HL-60/S4 treated with phorbol 12-myristate 13-acetate at 8.2 ng/mL for 4 days and 3 days (cell line): ENCODE results near the gene LMNA.
"Not testable (repeated sequence)": the region's sequence is repeated elsewhere in the genome, so short reads cannot be mapped to it uniquely, and the experiment has no call there.

Experiments used
- in situ Hi-C: fragments of 300-500 bp; cut with MboI; formaldehyde crosslinking; loops from 2 replicates; pipeline ENCODE4 v1.15.0; 2022; ENCODE audit warnings: low sequenced_read_pairs

LMNA gene

DNA sequence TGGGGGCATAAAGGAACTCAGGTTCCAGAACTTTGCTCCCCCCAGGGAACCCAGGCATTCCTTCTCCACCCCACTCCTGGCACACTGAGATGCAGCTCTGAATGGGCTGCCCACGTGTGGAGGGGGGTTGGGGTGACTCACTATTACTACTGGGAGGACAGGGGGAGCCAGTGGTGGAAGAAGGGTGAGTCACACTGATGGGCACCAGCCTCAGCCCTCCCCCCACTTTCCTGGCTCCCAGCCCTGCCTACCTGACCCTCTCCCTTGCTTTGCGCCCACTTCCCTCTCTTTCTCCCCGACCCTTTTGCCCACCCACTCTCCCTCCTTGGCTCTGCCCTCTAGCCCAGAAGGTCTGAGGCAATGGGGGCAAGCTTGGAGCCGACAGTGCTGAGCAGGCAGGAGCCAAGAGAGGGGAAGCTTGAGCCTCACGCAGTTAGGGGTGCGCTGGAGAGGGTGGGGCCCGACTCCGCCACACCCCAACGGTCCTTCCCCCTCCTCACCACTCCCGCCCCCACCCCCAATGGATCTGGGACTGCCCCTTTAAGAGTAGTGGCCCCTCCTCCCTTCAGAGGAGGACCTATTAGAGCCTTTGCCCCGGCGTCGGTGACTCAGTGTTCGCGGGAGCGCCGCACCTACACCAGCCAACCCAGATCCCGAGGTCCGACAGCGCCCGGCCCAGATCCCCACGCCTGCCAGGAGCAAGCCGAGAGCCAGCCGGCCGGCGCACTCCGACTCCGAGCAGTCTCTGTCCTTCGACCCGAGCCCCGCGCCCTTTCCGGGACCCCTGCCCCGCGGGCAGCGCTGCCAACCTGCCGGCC, at the start of gene LMNA:
LMNA (plus strand) TSS at position 611 of the 818 bp plus-strand sequence. CDS start 208 bp downstream, outside the sequence.
- in situ Hi-C loops = no loop called here

DNA sequence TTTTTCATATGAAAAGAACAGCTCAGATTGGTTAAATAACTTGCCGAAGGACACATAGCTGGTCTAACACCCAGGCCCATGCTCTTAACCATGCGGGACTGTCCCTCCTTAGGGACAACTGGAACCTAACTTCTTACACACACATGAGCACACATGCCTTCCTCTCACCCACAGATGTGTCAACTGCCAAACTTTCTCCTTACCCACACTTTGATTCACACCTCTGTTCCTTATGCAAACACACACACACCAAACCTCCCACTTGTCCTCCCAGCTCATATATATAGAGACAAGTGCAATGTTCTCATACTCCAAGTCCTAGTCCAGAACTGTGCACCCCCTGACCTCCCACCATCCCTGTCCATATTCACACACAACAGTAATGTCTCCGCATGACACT, 49.3 kb upstream of the LMNA start:
- in situ Hi-C loops = no loop called here

DNA sequence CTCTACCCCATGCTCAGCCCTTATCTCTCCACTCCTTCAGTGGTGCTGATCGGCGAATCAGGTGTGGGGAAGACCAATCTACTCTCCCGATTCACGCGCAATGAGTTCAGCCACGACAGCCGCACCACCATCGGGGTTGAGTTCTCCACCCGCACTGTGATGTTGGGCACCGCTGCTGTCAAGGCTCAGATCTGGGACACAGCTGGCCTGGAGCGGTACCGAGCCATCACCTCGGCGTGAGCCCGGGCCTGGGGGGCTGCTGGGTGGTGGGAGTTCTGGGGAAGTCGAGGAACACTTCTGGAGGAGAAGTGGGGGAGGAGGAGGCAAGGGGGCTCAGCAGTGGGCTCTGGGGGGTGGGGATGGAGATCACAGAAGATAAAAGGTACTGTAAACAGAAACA, 48.6 kb upstream of the LMNA start:
- in situ Hi-C loops = no loop called here

DNA sequence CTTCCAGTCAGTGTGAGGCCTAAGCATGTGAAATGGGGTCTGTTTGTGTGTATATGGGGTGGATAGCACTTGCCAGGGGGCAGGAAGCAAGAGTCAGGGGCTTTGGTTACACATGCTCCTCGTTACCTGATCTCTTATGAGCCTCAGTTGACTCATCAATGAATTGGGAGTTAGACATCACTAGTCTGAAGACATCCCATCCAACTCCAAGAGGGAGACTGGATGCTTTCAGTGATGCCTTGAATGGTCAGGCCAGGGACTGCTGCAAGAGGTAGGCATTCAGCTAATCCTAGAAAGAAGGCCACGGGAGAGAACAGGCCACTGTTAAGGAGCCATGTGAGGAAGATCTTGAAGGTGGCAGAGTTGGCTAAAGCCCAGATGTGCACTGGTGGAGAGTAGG, 47.2 kb upstream of the LMNA start:
- in situ Hi-C loops = no loop called here

DNA sequence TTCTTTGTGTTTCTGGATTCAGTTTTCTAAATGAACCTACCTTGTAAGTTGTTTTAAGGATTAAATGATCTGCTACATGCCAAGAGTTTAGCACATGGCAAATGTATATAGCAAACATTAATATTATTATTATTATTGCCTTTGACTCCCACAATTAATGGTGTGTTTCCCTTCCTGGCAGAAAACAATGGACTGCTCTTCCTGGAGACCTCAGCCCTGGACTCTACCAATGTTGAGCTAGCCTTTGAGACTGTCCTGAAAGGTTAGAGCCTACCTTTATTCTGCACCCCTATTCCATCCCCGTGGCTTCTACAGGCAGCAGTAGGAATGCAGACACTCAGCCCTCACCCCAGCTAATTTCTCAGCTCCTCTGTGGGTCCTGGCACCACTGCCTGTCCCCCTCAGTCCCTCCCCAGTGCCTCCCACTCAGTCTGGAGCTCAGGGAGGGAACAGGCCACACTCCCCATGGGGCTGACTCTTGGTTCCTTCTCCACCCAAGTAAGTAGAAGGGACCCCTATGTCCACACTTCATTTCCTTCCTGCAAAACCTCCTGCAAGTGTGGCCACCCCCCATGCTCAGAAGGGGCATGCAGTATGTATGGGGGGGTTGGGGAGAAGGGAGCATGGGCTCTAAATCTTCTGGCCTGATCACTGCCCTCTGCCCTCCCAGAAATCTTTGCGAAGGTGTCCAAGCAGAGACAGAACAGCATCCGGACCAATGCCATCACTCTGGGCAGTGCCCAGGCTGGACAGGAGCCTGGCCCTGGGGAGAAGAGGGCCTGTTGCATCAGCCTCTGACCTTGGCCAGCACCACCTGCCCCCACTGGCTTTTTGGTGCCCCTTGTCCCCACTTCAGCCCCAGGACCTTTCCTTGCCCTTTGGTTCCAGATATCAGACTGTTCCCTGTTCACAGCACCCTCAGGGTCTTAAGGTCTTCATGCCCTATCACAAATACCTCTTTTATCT, 44.7 kb upstream of the LMNA start:
- in situ Hi-C loops = no loop called here

DNA sequence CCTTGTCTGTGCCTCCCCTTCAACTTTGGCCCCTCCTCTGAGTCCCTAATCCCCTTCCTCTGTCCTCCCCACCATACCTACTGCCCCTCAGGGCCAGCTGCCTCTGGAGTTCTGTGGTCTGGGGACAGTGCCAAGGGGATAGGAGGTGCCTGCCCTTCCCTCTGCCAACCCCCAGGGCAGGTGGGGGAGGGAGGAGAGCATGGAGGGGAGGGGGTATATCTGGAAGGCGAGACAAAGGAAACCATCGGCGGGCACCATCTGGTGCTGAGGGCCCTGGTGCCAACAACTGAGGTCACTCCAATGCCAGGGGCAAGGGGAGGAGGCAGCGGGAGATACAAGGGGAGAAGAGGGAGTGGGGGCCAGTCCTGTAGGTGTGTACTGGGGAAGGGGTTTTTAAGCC, 44.0 kb upstream of the LMNA start:
- in situ Hi-C loops = no loop called here

DNA sequence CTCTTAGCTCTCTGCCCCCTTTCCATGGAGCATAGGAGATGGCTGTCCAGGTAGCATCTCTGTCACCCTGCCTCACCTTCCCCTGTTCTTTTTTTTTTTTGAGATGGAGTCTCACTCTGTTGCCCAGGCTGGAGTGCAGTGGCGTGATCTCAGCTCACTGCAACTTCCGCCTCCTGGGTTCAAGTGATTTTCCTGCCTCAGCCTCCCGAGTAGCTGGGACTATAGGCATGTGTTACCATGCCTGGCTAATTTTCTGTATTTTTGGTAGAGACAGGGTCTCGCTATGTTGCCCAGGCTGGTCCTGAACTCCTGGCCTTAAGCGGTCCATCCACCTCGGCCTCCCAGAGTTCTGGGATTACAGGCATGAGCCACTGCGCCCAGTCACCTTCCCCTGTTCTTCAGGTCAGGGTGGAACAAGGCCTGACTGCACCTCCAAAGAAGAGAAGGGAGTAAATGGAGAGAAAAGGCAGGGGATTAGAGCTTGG, 43.1 kb upstream of the LMNA start:
- in situ Hi-C loops = not testable (repeated sequence)

DNA sequence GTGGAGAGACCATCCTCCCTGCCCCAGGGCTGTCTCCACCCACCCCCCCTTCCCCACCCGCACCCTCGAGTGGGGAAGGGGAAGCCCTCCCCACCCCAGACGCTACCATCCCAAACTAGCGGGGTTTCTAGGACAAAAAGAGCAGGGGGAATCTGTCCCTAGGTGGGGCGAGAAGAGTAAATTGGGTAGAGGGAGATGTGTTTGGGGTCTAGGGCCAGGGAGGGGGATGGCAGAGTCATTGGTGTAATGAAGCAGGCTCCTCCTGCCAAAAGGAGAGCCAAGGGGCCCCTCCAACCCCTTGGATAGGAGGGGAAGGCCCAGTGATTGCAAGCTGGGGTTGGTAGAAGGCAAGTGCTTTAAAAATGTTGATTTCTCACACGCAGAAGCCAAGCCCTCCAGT, 42.3 kb upstream of the LMNA start:
- in situ Hi-C loops = no loop called here

DNA sequence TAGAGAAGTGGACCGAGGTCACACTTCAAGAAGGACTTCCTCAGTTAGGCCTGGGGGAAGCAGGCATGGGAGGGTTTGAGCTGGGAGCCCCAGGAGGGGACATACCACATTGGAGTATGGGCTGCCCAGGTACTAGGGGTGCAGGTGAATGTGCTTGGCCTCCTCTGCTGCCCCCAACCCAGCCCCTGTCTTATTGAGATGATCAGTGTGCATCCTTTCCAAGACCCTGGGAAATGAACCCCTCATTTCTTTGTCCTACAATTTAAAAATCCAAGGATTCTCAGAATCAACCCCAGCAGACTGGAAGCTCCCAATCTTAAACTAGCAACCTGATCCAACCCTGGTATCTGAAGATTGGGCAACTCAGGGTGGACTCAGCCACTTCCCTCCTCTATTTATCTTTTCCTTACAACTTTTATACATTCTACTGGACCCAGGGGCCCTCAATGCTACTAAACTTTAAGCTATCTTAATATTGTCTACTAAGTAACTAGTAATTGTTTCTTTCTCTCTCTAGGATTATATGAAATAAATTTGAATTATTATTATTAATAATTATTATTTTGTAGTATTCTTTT, 41.3 kb upstream of the LMNA start:
- in situ Hi-C loops = no loop called here

DNA sequence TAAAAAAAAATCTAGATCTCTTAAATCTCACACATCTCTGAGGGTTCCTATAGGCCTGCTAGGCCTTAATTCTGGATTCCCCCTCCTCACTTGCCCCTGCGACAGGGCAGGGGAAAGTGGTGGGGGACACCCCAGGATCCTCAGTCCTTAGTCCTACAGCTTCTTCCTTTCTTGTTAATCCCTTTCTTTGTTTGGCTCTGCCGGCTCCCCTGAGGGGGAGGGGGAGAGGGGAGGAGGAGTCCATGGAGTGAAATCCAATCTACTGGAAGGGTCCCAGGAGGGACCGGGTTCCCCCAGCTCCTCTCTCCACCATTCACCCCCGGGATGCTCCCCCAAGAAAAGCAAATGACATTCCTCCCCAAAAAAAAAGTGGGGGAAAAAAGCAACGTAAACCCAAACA, 40.8 kb upstream of the LMNA start:
- in situ Hi-C loops = no loop called here

DNA sequence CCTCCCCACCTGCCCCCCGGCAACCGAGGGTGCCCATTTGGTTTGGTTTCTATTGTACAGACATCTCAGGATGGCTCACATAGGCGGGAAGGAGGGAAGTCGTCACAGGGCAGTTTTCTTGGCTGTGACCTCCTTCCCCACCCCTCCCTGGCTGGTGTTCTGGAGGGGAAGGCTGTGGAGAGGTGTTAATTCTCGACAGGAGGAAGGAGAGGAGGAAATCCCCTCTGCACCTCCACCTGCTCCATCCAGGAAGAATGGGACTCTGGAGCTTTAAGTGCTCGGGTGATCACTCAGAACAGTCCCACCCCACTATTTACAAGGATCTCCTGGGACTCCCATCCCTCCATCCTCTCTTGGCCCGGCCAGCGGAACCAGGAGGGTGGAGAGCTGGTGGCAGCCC, 39.9 kb upstream of the LMNA start:
- in situ Hi-C loops = no loop called here

DNA sequence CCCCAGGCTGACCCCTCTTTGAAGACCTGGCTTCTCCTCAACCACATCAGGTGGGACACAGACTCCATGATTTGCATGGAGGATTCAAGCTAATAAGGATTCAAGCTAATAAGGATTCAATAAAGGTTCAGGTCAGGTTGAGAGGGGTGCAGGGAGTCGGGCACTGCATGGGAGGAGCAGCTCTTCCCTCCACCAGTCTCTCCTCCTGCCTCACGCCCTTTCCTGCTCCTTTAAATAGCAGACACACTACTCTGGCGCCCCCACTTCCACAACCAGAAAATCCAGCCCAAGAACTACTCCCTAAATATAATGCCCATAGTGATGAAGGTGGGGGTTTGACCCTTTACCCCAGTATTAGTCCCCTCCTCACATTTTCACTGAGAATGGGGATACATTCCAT, 39.3 kb upstream of the LMNA start:
- in situ Hi-C loops = no loop called here

DNA sequence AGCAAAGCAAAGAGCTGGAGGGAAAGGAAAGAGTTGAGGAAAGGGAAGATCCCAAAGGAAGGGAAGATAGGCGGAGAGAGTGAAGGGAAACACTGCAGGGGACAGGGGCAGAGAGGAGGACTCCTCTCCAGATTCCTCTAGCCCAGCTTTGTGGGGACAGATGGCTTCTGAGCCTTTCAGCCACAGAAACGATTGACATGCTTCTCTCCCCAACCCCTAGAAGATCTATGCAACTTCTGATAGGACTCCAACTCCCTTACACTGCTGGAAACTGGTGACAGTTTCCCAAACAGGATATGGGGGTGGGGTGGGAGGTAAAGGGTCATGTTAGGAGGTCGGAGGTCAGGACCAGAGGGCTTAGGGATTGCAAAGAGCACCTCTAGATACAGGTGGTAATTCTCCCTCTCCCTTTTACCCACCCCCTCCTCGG, 38.7 kb upstream of the LMNA start:
- in situ Hi-C loops = no loop called here

DNA sequence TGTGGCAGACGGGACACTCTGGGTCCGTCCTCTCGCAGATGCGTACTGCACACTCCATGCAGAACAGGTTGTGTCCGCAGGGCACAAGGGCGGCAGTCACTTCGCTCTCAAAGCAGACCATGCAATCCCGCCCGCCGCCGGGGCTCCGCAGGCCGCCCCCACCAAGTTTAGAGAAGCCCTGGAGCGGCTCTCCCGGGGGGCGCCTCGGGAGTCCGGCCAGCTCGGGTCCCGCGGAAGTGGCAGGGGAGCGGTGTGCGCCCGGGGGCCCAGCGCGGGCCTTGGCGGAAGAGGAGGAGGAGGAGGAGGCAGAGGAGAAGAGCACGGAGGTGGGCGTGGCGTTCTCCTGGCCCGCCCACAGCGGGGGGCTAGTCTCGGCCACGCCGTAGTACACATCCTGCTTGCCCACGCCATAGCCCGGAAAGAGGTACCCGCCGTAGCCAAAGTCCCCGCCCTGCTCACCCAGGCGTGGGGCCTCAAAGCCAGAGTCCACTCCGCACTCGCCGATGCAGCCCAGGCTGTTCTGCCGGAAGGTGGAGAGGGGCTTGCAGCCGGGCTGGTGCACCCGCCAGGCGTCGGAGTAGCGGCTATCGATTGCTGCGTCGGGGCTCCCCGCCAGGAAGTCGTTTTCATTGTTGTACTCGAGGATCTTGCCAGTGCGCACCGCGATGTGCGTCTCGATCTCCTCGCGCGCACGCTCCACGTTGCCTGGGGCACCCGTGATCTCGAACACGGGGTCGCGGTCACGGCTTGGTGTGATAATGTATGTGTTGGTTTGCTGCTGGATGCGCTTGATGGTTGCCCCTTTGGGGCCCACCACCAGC, 37.7 kb upstream of the LMNA start:
- in situ Hi-C loops = no loop called here

DNA sequence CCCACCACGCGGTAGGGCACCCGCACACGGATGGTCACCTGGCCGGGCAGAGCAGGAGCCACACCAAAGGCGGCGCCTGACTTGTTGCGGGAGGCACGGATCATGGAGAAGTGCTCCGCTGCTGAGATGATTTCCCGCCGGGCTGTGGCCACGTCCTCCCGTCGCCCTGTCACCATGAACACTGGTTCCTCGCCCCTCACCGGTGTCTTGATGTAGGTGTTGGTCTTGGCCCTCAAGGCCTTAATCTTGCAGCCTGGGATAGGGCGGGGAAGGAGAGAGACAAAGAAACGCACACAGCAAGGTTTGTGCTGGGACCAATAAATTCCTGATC, 37.1 kb upstream of the LMNA start:
- in situ Hi-C loops = no loop called here

DNA sequence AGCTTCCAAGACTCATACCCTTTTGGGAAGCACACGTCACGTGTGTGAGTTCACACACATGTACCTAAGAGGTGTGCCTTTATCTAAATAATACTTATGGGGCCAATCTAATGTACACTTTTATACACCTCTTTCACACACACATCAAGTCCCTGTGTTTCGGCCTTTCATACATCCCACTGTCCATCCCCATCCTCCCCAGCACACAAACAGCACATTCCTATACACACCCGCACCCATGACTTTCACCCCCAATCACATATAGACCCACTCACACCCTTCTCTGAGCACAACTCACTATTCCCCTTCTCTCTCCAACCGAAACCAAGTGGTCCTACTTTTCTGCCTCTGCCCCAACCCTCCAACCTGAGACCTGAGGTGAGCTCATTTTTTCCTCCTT, 35.8 kb upstream of the LMNA start:
- in situ Hi-C loops = no loop called here

DNA sequence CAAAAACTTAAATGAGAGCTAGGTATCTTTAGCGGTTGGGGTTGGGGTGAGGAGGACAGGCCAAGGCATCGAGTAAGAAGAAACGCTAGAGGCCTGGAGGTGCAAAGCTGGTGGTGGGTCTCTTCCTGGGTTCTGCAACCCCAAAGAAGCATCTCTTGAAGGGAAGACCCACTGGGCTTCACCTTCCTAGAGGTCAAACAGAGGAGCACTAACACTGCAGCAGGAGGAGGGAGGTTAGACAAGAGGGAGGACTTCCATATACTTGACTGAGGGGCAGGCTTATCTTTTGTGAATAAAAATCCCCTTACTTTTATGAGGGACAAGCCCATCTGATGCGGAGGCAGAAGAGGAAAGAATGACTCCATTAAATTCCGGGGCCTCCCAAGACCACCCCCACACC, 34.7 kb upstream of the LMNA start:
- in situ Hi-C loops = no loop called here

DNA sequence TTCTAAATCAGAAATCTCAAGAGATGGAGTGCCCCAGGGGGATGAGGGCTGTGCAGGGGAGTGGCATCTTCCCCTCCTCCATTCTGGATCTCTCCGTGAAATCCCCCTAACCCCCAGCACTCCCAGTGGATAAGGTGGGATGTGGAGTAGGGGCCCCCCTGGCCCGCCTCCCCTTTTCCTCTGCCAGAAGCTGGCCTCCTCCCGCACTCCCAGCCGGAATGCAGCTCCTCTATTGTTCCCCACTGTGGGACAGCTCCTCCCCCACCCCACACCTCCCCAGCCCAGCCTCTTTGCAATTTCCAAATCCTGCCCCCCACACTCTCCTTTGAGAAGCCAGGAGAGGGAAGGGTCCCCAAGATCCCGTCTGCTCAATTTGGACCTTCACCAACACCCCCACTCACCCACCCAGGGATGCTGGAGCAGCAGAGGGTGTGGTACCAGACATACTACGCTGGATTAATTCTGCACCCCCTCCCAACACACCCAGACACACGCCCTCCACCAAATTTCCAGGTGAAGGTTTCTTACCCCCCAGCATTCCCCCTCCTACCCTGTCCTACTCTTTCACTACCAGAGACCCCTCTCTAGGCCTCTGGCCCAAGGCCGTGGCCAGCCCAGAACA, 34.2 kb upstream of the LMNA start:
- in situ Hi-C loops = no loop called here

DNA sequence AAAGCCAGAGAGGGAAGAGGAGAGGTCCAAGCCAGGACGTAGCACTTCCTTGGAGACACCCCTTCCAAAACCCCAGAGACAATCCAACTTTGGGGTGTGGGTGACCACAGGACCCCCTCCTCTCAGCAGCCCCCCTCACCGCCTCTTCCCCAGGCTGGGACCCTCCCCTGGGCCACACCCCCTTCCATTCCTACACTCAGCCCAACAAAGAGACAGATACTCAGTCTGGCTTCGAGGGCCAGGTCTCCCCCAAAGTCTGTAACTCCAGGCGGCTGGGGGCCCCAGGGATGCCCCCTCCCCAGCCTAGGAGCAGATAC, 33.7 kb upstream of the LMNA start:
- in situ Hi-C loops = no loop called here

DNA sequence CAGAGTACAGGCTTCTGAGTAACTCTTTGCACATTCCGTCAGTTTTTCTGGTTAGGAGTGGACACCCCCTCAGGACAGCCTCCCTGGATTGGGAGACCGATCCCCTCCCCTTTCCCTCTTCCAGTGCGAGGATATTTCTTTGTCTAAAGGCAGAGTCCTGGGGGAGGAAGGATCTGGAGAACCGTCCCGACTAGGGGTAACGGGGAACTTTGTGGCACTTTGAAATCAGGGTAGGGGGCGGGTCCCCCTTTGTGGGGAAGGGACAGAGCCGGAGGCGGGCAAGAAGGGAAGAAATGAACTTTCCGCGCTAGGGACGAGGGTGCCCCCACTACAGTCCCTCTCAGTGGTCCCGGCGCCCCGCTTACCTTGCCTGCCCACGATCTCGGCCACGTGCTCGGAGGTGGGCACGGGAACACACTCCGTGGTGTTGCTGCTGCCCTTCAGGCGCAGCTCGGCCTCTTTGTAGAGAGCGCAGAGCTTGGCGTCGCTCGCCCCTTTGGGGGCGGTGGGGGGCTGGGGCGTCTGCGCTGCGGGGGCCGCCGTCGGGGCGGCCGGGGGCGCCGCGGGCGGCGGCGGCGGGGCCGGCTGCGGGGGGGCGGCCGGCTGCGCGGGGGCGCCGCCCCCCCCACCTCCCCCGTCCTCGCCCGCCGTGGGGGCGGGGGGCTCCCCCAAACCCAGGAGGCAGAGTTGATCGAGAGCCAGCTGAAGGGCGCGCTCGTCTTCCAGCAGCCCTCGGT, 33.2 kb upstream of the LMNA start:
- in situ Hi-C loops = no loop called here
